Measurements from ENCODE around the gene MAD1L1. TPM values are rescaled to one million over a fixed set of nuclear protein-coding genes. Genes with fewer than 3 reads are reported as not detected.

Gene MAD1L1
- total and polyA plus RNA-seq, 10 donors: 47.3 to 118 (median 68.2) TPM

DNA sequence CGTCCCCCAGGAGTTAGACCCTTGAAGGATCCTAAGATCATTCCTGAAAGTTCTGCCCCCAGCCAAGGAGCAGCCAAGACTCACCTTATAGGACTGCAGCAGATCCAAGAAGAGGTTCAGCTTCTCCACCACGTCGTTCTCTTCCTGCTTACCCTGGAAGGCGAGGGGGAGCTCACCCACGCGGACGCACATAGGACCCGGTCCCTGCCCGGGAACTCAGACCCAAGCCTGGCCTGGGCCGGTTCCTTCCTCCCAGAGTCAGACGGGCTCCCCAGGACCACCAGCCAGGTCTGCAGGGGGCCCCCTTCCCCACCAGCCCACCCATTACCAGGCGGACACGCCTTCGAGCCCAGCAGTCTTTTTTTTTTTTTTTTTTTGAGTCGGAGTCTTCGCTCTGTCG lies 24.9 kb upstream of the MAD1L1 start:
- Histone ChIP-seq H3K36me3 (peaks cover 0 to 98% (median 64%) of the 10 kb centered on the region in 6 donors), H3K9me3 (no peaks in the 10 kb centered on the region), H3K27ac (no peak overlapping the region), H3K27me3 (replicated peaks in 1 of 7) (no peaks in the 10 kb centered on the region), H3K4me3 (no peak overlapping the region), H3K4me1 (peaks cover 11 to 55% (median 30%) of the 10 kb centered on the region in 6 donors)
- WGBS, 5 donors: 91 to 96% (median 94%) methylated on average over 10 to 17 of the region's 17 CpGs
- TF ChIP-seq, protein P1, sequence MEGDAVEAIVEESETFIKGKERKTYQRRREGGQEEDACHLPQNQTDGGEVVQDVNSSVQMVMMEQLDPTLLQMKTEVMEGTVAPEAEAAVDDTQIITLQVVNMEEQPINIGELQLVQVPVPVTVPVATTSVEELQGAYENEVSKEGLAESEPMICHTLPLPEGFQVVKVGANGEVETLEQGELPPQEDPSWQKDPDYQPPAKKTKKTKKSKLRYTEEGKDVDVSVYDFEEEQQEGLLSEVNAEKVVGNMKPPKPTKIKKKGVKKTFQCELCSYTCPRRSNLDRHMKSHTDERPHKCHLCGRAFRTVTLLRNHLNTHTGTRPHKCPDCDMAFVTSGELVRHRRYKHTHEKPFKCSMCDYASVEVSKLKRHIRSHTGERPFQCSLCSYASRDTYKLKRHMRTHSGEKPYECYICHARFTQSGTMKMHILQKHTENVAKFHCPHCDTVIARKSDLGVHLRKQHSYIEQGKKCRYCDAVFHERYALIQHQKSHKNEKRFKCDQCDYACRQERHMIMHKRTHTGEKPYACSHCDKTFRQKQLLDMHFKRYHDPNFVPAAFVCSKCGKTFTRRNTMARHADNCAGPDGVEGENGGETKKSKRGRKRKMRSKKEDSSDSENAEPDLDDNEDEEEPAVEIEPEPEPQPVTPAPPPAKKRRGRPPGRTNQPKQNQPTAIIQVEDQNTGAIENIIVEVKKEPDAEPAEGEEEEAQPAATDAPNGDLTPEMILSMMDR (IDR thresholded peaks at IDR 0.05 in 8 of 11, conservative IDR thresholded peaks at IDR 0.05 in 3 of 11): no peak
- TF ChIP-seq POLR2AphosphoS5 (IDR thresholded peaks at IDR 0.05) (no peak), POLR2A (IDR thresholded peaks at IDR 0.05) (no peak)
- no peak for DNase-seq
- intact Hi-C loops (cut with DNase I; ENCODE audit: low total_unique reads): no loop called here

DNA sequence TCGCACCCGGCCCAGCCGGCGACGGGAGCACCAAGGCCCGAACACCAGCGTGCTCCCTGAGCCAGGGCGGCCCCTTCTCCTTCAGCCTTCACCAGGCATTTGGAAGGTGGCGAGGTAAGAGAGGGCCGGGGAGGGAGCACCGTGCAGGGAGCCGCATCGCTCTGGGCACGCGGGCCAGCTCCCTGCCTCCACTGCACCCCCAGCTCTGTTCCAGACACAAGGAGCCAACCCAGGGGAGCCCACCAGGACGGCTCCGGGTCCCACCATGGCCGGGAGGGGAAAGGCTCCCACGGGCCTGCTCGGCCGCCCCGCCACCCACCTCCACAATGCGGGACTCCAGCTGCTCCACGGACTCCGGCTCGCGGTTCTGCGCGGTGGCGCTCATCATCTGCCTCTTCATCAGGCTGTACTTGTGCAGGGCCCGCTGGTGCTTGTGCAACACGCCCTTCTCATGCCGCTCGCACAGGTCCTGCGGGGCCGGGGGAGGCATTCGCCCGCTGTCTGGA lies 24.4 kb upstream of the MAD1L1 start:
- TF ChIP-seq POLR2AphosphoS5 (IDR thresholded peaks at IDR 0.05) (peak in 2 of 3 donors; percentile 44 to 66), POLR2A (IDR thresholded peaks at IDR 0.05) (no peak)
- H3K9me3 ChIP-seq: no peaks in the 10 kb centered on the region
- no peak overlapping the region for H3K4me3 ChIP-seq
- intact Hi-C loops (cut with DNase I; ENCODE audit: low total_unique reads): no loop called here
- peaks cover 0 to 95% (median 63%) of the 10 kb centered on the region in 6 donors for H3K36me3 ChIP-seq
- H3K4me1 ChIP-seq: peaks cover 11 to 53% (median 26%) of the 10 kb centered on the region in 6 donors
- WGBS, 5 donors: 96 to 97% (median 96%) methylated on average over 26 to 38 of the region's 38 CpGs
- no peaks in the 10 kb centered on the region for H3K27me3 ChIP-seq (replicated peaks in 1 of 7)
- DNase-seq: peak; percentile 76
- H3K27ac ChIP-seq: no peak overlapping the region

DNA sequence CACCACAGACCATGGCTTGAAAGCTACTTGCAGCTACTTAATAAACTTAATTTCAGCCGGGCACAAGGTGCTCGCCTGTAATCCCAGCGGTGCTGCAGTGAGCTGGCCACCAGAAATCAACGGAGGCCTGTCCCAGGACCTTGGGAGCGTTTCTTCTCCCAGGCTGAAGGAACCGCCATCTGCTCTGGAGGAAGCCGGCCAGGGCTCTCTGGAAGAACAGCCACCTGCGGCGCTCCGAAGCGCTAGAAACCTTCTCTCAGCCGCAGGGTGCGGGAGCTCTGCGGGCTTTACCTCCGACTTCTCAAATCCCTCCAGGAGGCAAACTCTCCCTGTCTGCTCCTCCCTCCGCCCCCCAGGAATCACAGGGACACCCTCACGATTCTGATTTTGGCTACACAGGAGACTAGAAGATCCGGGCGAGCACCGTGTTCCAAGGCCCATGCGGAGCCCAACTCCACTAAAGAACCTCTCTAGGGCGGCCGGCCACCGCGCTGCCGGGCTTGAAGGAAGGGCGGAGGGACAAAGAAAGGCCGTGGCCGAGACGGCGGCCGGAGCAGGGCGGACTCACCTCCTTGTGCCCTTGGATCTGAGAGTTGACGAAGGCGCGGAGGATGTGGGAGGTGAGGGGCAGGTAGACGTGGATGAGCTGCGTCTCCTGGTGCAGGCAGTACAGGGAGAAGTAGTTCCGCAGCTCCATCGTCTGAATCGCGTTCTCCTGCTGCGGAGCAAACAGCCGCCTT lies 23.7 kb upstream of the MAD1L1 start:
- intact Hi-C loops (cut with DNase I; ENCODE audit: low total_unique reads): no loop called here
- Histone ChIP-seq H3K36me3 (peaks cover 0 to 95% (median 64%) of the 10 kb centered on the region in 6 donors), H3K27me3 (replicated peaks in 1 of 7) (no peaks in the 10 kb centered on the region), H3K4me3 (no peak overlapping the region), H3K27ac (no peak overlapping the region), H3K9me3 (no peaks in the 10 kb centered on the region), H3K4me1 (peaks cover 7 to 48% (median 21%) of the 10 kb centered on the region in 6 donors)
- no peak for TF ChIP-seq POLR2AphosphoS5 (IDR thresholded peaks at IDR 0.05)
- DNase-seq: peak; percentile 74
- WGBS, 5 donors: 92 to 96% (median 93%) methylated on average over 39 to 44 of the region's 44 CpGs

DNA sequence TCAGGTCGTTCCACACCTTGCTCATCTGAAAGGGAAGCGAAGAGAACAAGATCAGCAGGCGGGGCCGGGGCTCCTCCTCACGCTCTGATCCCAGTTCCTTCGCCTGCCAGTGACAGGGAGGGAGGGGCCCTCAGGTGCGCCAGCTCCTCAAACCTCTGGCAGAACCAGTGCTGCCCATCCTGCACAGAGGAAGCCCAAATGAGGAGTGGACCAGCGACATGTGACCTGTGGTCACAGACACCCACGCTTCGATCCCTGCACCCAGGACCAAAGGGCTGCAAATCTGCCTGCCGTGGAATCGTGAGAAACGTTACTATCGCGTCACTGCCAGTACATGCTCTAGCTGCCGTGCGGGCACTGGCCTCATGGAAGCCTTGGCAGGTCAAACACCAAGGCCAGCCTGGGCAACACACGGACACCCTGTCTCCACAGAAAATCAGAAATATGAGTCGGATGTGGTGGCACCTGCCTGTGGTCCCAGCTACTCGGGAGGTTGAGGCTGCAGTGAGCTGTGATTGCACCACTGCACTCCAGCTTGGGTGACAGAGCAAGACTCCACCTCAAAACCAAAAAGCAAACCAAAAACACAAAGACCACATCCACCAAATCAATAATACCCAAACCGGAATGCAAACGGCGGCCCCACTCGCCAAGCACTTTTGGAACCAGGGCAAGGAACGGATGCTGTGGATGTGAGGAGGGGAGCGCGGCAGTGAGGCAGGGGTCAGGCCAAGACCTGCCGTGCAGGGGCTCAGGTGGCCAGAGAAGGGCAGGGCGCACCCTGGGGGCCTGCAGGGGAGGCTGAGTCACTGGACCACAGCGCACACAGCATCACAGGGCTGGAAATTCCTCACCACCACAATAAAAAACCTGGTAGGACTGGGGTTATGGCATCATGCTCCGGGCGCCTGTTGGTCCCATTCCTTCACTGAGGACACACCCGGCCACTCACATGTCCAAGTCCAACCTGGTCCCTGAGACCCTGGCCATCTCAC lies 22.7 kb upstream of the MAD1L1 start:
- Histone ChIP-seq H3K36me3 (peaks cover 0 to 93% (median 64%) of the 10 kb centered on the region in 6 donors), H3K9me3 (no peaks in the 10 kb centered on the region), H3K27ac (no peak overlapping the region), H3K4me1 (peaks cover 0 to 38% (median 10%) of the 10 kb centered on the region in 6 donors), H3K27me3 (replicated peaks in 1 of 7) (no peaks in the 10 kb centered on the region), H3K4me3 (no peak overlapping the region)
- TF ChIP-seq, protein P1 (IDR thresholded peaks at IDR 0.05 in 8 of 11, conservative IDR thresholded peaks at IDR 0.05 in 3 of 11): no peak
- TF ChIP-seq POLR2AphosphoS5 (IDR thresholded peaks at IDR 0.05) (no peak), POLR2A (IDR thresholded peaks at IDR 0.05) (no peak)
- 84 to 92% (median 86%) methylated on average over 32 to 33 of the region's 33 CpGs for WGBS, 5 donors
- DNase-seq: no peak
- intact Hi-C loops (cut with DNase I; ENCODE audit: low total_unique reads): no loop called here
